NCI-H2029 (cell line): Measurements from ENCODE around the gene MAP3K2.

Experiments used
- DNase-seq: peaks from one replicate; lab custom pipeline; 2025; lab: John Stamatoyannopoulos, UW

Gene MAP3K2, protein sequence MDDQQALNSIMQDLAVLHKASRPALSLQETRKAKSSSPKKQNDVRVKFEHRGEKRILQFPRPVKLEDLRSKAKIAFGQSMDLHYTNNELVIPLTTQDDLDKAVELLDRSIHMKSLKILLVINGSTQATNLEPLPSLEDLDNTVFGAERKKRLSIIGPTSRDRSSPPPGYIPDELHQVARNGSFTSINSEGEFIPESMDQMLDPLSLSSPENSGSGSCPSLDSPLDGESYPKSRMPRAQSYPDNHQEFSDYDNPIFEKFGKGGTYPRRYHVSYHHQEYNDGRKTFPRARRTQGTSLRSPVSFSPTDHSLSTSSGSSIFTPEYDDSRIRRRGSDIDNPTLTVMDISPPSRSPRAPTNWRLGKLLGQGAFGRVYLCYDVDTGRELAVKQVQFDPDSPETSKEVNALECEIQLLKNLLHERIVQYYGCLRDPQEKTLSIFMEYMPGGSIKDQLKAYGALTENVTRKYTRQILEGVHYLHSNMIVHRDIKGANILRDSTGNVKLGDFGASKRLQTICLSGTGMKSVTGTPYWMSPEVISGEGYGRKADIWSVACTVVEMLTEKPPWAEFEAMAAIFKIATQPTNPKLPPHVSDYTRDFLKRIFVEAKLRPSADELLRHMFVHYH

GRCh38 chr2:127387655-127388422, at the start of gene MAP3K2:
TSS of gene MAP3K2 (minus strand) at chr2:127387975. CDS start at chr2:127343129, 44,846 bp downstream.
- peak; percentile 85 for DNase-seq

DNA sequence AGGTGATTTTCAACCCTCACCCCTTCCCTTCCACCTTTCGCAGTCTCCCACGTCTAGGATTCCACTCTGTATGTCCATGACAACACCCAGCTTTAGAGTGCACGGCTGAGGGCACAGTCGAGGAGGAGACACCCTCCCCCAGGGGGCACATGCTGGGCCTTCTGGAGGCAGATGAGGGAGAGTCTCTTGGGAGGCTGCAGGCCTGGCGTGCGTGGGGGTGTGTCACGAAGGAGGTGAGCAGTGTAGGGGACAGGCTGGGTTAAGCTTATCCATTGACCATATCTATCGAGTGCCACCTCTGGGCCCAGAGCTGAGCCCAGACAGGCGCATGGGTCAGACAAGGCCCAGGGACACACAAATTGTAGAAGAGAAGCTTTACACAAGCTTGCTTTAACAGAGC, 49.3 kb upstream of the MAP3K2 start:
- no peak for DNase-seq

DNA sequence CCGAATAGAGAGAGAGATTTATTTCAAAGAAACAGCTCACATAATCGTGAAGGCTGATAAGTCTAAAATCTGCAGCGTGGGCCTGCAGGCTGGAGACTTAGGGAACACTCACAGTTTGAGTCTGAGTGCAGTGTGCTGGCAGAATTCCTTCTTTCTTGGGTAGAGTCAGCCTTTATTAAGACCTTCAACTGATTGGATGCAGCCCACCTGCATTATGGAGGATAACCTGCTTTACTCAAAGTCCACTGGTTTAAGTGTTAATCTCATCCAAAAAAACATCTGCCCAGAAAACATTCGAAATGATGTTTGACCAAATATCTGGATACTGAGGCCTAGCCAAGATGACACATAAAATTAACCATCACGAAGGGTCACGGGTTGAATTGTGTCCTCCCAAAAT, 46.7 kb upstream of the MAP3K2 start:
- no peak for DNase-seq

- no peak for DNase-seq
These were observed 43.7 kb upstream of the MAP3K2 start for GRCh38 chr2:127431408-127432023.

DNA sequence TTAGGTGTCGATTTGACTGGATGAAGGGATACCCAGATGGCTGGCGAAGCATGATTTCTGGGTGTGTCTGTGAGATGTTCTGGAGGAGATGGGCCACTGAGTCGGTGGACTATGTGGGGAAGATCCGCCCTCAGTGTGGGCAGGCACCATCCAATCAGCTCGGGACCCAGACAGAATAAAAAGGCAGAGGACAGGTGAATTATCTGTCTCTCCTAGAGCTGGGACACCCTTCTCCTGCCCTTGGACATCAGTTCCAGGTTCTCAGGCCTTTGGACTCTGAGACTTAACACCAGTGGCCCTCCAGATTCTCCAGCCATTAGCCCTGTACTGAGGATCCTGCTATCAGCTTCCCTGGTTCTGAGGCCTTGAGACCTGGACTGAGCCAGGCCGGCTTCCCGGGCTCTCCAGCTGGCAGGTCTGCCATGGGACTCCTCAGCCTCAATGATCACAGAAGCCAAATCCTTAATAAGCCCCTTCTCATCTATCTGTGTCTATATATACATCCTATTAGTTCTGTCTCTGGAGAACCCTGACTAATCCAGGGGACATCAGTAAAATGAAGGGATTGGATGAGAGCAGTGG, 42.2 kb upstream of the MAP3K2 start:
- DNase-seq, result no peak

DNA sequence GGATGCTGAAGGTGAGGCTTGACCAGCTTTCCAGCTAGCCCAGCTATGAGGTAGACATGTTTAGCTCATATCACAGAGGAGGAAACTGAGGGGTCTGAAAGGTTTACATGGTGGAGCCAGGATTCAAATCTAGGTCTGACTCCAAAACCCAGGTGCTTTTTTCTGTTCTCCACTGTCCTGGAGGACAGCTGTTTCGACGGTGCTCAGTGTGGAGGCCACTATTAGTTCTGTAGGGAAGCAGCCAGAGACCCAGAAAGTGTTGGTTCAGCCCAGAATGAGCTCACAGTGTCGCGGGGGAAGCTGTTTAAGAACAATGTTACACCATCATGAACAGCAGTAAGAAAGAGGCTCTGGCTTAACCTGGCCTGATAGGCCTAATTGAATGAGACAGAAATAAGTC, 41.5 kb upstream of the MAP3K2 start:
- DNase-seq, result no peak

DNA sequence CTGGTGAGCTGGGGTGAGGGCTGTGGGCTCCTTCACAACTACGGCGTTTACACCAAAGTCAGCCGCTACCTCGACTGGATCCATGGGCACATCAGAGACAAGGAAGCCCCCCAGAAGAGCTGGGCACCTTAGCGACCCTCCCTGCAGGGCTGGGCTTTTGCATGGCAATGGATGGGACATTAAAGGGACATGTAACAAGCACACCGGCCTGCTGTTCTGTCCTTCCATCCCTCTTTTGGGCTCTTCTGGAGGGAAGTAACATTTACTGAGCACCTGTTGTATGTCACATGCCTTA, 41.0 kb upstream of the MAP3K2 start:
- DNase-seq, result no peak

DNA sequence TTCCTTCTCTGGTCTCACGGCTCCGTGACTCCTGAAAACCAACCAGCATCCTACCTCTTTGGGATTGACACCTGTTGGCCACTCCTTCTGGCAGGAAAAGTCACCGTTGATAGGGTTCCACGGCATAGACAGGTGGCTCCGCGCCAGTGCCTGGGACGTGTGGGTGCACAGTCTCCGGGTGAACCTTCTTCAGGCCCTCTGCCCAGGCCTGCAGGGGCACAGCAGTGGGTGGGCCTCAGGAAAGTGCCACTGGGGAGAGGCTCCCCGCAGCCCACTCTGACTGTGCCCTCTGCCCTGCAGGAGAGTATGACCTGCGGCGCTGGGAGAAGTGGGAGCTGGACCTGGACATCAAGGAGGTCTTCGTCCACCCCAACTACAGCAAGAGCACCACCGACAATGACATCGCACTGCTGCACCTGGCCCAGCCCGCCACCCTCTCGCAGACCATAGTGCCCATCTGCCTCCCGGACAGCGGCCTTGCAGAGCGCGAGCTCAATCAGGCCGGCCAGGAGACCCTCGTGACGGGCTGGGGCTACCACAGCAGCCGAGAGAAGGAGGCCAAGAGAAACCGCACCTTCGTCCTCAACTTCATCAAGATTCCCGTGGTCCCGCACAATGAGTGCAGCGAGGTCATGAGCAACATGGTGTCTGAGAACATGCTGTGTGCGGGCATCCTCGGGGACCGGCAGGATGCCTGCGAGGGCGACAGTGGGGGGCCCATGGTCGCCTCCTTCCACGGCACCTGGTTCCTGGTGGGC, 40.5 kb upstream of the MAP3K2 start:
- DNase-seq, result no peak

DNA sequence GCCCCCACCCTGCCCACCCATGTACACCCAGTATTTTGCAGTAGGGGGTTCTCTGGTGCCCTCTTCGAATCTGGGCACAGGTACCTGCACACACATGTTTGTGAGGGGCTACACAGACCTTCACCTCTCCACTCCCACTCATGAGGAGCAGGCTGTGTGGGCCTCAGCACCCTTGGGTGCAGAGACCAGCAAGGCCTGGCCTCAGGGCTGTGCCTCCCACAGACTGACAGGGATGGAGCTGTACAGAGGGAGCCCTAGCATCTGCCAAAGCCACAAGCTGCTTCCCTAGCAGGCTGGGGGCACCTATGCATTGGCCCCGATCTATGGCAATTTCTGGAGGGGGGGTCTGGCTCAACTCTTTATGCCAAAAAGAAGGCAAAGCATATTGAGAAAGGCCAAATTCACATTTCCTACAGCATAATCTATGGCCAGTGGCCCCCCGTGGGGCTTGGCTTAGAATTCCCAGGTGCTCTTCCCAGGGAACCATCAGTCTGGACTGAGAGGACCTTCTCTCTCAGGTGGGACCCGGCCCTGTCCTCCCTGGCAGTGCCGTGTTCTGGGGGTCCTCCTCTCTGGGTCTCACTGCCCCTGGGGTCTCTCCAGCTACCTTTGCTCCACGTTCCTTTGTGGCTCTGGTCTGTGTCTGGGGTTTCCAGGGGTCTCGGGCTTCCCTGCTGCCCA, 39.7 kb upstream of the MAP3K2 start:
- DNase-seq, result no peak

GRCh38 chr2:127426501-127427354, 39.0 kb upstream of the MAP3K2 start:
- DNase-seq, result no peak

DNA sequence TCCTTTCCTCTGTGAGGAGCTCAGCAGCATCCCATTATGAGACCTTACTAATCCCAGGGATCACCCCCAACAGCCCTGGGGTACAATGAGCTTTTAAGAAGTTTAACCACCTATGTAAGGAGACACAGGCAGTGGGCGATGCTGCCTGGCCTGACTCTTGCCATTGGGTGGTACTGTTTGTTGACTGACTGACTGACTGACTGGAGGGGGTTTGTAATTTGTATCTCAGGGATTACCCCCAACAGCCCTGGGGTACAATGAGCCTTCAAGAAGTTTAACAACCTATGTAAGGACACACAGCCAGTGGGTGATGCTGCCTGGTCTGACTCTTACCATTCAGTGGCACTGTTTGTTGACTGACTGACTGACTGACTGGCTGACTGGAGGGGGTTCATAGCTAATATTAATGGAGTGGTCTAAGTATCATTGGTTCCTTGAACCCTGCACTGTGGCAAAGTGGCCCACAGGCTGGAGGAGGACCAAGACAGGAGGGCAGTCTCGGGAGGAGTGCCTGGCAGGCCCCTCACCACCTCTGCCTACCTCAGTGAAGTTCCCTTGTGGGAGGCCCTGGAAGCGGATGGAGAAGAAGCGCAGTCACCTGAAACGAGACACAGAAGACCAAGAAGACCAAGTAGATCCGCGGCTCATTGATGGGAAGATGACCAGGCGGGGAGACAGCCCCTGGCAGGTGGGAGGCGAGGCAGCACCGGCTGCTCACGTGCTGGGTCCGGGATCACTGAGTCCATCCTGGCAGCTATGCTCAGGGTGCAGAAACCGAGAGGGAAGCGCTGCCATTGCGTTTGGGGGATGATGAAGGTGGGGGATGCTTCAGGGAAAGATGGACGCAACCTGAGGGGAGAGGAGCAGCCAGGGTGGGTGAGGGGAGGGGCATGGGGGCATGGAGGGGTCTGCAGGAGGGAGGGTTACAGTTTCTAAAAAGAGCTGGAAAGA, 38.0 kb upstream of the MAP3K2 start:
- DNase-seq, result no peak

DNA sequence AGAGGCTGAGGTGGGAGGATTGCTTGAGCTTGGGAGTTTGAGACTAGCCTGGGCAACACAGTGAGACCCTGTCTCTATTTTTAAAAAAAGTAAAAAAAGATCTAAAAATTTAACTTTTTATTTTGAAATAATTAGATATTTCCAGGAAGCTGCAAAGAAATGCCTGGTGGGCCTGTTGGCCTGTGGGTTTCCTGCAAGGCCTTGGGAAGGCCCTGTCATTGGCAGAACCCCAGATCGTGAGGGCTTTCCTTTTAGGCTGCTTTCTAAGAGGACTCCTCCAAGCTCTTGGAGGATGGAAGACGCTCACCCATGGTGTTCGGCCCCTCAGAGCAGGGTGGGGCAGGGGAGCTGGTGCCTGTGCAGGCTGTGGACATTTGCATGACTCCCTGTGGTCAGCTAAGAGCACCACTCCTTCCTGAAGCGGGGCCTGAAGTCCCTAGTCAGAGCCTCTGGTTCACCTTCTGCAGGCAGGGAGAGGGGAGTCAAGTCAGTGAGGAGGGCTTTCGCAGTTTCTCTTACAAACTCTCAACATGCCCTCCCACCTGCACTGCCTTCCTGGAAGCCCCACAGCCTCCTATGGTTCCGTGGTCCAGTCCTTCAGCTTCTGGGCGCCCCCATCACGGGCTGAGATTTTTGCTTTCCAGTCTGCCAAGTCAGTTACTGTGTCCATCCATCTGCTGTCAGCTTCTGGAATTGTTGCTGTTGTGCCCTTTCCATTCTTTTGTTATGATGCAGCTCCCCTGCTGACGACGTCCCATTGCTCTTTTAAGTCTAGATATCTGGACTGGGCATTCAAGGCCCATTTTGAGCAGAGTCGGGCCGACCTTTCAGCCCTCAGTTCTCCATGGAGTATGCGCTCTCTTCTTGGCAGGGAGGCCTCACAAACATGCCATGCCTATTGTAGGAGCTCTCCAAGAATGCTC, 37.1 kb upstream of the MAP3K2 start:
- no peak for DNase-seq

DNA sequence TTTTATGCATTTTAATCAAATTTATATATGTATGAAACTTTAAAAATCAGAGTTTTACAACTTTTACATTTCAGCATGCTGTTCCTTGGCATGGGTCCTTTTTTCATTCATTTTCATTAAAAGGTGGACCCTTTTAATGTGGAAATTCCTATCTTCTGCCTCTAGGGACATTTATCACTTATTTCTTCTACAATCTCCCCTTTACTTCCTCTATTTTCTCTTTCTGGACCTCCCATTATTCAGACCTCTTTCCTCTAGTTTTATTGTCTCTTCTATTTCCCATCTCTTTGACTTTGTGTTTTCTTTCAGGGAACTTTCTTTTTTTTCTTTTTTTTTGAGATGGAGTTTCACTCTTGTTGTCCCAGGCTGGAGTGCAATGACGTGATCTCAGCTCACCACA, 36.1 kb upstream of the MAP3K2 start:
- no peak for DNase-seq

DNA sequence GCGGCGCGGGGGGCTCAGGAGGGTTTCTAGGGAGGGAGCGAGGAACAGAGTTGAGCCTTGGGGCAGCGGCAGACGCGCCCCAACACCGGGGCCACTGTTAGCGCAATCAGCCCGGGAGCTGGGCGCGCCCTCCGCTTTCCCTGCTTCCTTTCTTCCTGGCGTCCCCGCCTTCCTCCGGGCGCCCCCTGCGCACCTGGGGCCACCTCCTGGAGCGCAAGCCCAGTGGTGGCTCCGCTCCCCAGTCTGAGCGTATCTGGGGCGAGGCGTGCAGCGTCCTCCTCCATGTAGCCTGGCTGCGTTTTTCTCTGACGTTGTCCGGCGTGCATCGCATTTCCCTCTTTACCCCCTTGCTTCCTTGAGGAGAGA, 35.7 kb upstream of the MAP3K2 start:
- DNase-seq, result no peak

- peak; percentile 13 for DNase-seq
These were observed 35.0 kb upstream of the MAP3K2 start for GRCh38 chr2:127422559-127423477.

DNA sequence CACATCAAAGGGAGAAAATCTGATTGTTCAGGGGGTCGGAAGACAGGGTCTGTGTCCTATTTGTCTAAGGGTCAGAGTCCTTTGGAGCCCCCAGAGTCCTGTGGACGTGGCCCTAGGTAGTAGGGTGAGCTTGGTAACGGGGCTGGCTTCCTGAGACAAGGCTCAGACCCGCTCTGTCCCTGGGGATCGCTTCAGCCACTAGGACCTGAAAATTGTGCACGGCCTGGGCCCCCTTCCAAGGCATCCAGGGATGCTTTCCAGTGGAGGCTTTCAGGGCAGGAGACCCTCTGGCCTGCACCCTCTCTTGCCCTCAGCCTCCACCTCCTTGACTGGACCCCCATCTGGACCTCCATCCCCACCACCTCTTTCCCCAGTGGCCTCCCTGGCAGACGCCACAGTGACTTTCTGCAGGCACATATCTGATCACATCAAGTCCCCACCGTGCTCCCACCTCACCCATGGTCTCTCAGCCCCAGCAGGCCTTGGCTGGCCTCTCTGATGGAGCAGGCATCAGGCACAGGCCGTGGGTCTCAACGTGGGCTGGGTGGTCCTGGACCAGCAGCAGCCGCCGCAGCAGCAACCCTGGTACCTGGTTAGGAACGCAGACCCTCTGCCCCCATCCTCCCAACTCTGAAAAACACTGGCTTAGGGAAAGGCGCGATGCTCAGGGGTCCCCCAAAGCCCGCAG, 34.2 kb upstream of the MAP3K2 start:
- no peak for DNase-seq
